K562 (cell line): ENCODE data around the gene DPM2. TPM values are rescaled to one million over a fixed set of nuclear protein-coding genes. Genes with fewer than 3 reads are reported as not detected.

Experiments used
- BACH1 ChIP-seq: fragments of 200-800 bp; sonication (Bioruptor generic); IDR thresholded peaks from 2 replicates; pipeline ENCODE4 v1.6.1; 2016; ENCODE audit warnings: missing genetic modification characterization, missing compliant biosample characterization
- C11orf30 ChIP-seq: fragments of 450-650 bp; IDR thresholded peaks from 2 replicates; pipeline ENCODE4 v1.6.1; 2016; ENCODE audit warnings: low read depth, mild to moderate bottlenecking
- CEBPG ChIP-seq, 3 experiments: fragments of 200-800 bp in 1 of 3; sonication (Bioruptor generic) in 1 of 3; sonication (generic) in 1 of 3; formaldehyde crosslinking in 1 of 3; IDR thresholded peaks in 2 of 3; conservative IDR thresholded peaks in 1 of 3; 2 replicates each; pipeline versions ENCODE4 v1.6.1 to v1.8.0; 2016 to 2022; ENCODE audit warnings: missing compliant biosample characterization in 2 of 3, missing genetic modification characterization in 2 of 3, mild to moderate bottlenecking in 1 of 3, missing genetic modification reagents in 1 of 3
- CHD2 ChIP-seq: IDR thresholded peaks from 2 replicates; pipeline ENCODE4 v1.6.1; 2011; ENCODE audit warnings: low read depth, low read length
- COPS2 ChIP-seq: fragments of 450-650 bp; conservative IDR thresholded peaks from 2 replicates; pipeline ENCODE4 v1.6.1; 2016; ENCODE audit warnings: mild to moderate bottlenecking, moderate library complexity
- GABPA ChIP-seq: fragments of 200-800 bp; sonication (Bioruptor generic); conservative IDR thresholded peaks from 2 replicates; pipeline ENCODE4 v1.6.1; 2016; ENCODE audit warnings: low read depth, missing genetic modification characterization, missing compliant biosample characterization
- GTF2B ChIP-seq: IDR thresholded peaks from 2 replicates; pipeline ENCODE4 v1.6.1; 2011; ENCODE audit not compliant: insufficient read length; ENCODE audit errors: extremely low read depth
- HNRNPK ChIP-seq: fragments of 200-400 bp; formaldehyde crosslinking; IDR thresholded peaks from one replicate; pipeline ENCODE4 v1.6.1; 2018; ENCODE audit warnings: mild to moderate bottlenecking, low read depth, low read length; ENCODE audit not compliant: poor library complexity, severe bottlenecking
- IRF9 ChIP-seq: fragments of 450-650 bp; IDR thresholded peaks from 2 replicates; pipeline ENCODE4 v1.6.1; 2016; ENCODE audit warnings: missing biosample characterization, missing genetic modification characterization
- L3MBTL2 ChIP-seq: fragments of 450-650 bp; IDR thresholded peaks from 2 replicates; pipeline ENCODE4 v1.6.1; 2016; ENCODE audit warnings: mild to moderate bottlenecking, moderate library complexity
- MYNN ChIP-seq, 2 experiments: sonication (generic); formaldehyde crosslinking in 1 of 2; IDR thresholded peaks; 2 replicates each; pipeline versions ENCODE4 v1.5.0 to v1.6.1; 2016 to 2020; ENCODE audit warnings: antibody characterized with exemption in 1 of 2, missing genetic modification reagents in 1 of 2
- PURB ChIP-seq: sonication (generic); formaldehyde crosslinking; IDR thresholded peaks from 2 replicates; pipeline ENCODE4 v1.9.0; 2021; ENCODE audit warnings: low read depth, mild to moderate bottlenecking, missing genetic modification reagents
- RAD51 ChIP-seq: fragments of 450-650 bp; IDR thresholded peaks from 2 replicates; pipeline ENCODE4 v1.7.1; 2016; ENCODE audit warnings: low read depth, mild to moderate bottlenecking, borderline replicate concordance
- SRSF3 ChIP-seq: fragments of 200-400 bp; formaldehyde crosslinking; IDR thresholded peaks from 2 replicates; pipeline ENCODE4 v1.6.1; 2016; ENCODE audit warnings: mild to moderate bottlenecking, low read length, moderate library complexity; ENCODE audit not compliant: insufficient read depth
- TSHZ1 ChIP-seq: fragments of 250-450 bp; sonication (Bioruptor Pico); IDR thresholded peaks from 2 replicates; pipeline ENCODE4 v1.4.0; 2020; ENCODE audit warnings: mild to moderate bottlenecking, moderate library complexity
- ZBTB26 ChIP-seq: fragments of 450-650 bp; formaldehyde crosslinking; IDR thresholded peaks from 2 replicates; pipeline ENCODE4 v1.4.0; 2022; ENCODE audit warnings: missing genetic modification characterization
- ZNF347 ChIP-seq: fragments of 450-650 bp; formaldehyde crosslinking; IDR thresholded peaks from 2 replicates; pipeline ENCODE4 v1.4.0; 2020; ENCODE audit warnings: low read depth, mild to moderate bottlenecking, moderate library complexity
- ZNF668 ChIP-seq: fragments of 250-450 bp; sonication (Bioruptor Pico); IDR thresholded peaks from 2 replicates; pipeline ENCODE4 v1.8.0; 2022; ENCODE audit warnings: mild to moderate bottlenecking, inconsistent platforms
- polyA plus RNA-seq, 8 experiments: library from polyadenylated mRNA; depleted of rRNA in 4 of 8; stranded (reverse) in 5 of 8; unstranded in 3 of 8; fragments of >200 nt; fragmentation: Nextera tagmentation in 2 of 8; fragmentation: Illumina TruSeq in 1 of 8; extraction: Ambion mirVana in 2 of 8; extraction: Trizol in 1 of 8; gene quantifications; 2 replicates each; pipeline versions ENCODE4 v1.2.1 to v1.2.3, GENCODE V29; 2011 to 2014; ENCODE audit warnings: inconsistent platforms in 1 of 8, missing spikeins in 1 of 8
- total RNA-seq, 7 experiments: library from RNA; depleted of rRNA in 6 of 7; stranded (reverse); fragments of >200 nt in 6 of 7; fragmentation: Illumina TruSeq in 2 of 7; extraction: Trizol in 2 of 7; gene quantifications; 2 replicates each; pipeline versions ENCODE4 v1.2.1 to v1.2.3, GENCODE V29; 2011 to 2021; ENCODE audit warnings: low replicate concordance in 1 of 7
- TF ChIP-seq, protein P1 (sequence below): fragments of 450-650 bp; IDR thresholded peaks from 2 replicates; pipeline ENCODE4 v1.6.1; 2016; ENCODE audit warnings: antibody characterized with exemption

Gene DPM2
- total and polyA plus RNA-seq, 9 of the 15 experiments (the other 6 are each of a cell fraction or from before 2014, with no cell fraction given): 43.5 to 126 (median 71.1) TPM

- TF ChIP-seq CEBPG (CRISPR knock-in tag; IDR thresholded peaks at IDR 0.05): peak; percentile 52
- TF ChIP-seq CEBPG (tag; conservative IDR thresholded peaks at IDR 0.05 in 1 of 2, IDR thresholded peaks at IDR 0.05 in 1 of 2): no peak; a peak in 1 of 4 replicates
- TF ChIP-seq GTF2B: no peak
- 0 out of 2 replicates have a peak, but pooled peaks have one; percentile 27 for TF ChIP-seq CHD2
- no peak for TF ChIP-seq GABPA (tag)
- TF ChIP-seq C11orf30: no peak
- no peak for TF ChIP-seq TSHZ1 (CRISPR knock-in tag)
- TF ChIP-seq MYNN (IDR thresholded peaks at IDR 0.05): peak; percentile 40; the same call in 1 of the 2 replicates
- no peak for TF ChIP-seq MYNN (CRISPR knock-in tag; IDR thresholded peaks at IDR 0.05)
- no peak for TF ChIP-seq BACH1
- no peak for TF ChIP-seq COPS2
- TF ChIP-seq L3MBTL2: peak; percentile 45
- TF ChIP-seq, protein P1, sequence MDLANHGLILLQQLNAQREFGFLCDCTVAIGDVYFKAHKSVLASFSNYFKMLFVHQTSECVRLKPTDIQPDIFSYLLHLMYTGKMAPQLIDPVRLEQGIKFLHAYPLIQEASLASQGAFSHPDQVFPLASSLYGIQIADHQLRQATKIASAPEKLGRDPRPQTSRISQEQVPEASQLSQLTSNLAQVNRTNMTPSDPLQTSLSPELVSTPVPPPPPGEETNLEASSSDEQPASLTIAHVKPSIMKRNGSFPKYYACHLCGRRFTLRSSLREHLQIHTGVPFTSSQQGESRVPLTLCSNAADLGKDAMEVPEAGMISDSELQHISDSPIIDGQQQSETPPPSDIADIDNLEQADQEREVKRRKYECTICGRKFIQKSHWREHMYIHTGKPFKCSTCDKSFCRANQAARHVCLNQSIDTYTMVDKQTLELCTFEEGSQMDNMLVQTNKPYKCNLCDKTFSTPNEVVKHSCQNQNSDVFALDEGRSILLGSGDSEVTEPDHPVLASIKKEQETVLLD: peak; percentile 77
- no peak for TF ChIP-seq ZNF347 (CRISPR knock-in tag)
- no peak for TF ChIP-seq SRSF3
- no peak for TF ChIP-seq PURB (CRISPR knock-in tag)
- TF ChIP-seq IRF9 (tag): no peak
- TF ChIP-seq HNRNPK: no peak
- TF ChIP-seq ZNF668 (CRISPR knock-in tag): no peak
- TF ChIP-seq RAD51: 0 out of 2 replicates have a peak, but pooled peaks have one; percentile 9
- 0 out of 2 replicates have a peak, but pooled peaks have one; percentile 12 for TF ChIP-seq ZBTB26
Observed at GRCh38 chr9:127931092-127931881, 6.4 kb downstream of the DPM2 start (continued).
